ENCODE results near the gene SULT1C2. TPM values are rescaled to one million over a fixed set of nuclear protein-coding genes. Genes with fewer than 3 reads are reported as not detected.

SULT1C2 gene
- total and polyA plus RNA-seq, 4 donors: 0.07 to 8.9 (median 0.62) TPM

GRCh38 chr2:108345951-108346350, 57.3 kb downstream of the SULT1C2 start:
- H3K27ac ChIP-seq (ENCODE audit: low read depth in 1 of 2, low read length in 2 of 2): no peak overlapping the region

GRCh38 chr2:108346827-108347226, 58.1 kb downstream of the SULT1C2 start:
- TF ChIP-seq RAD21 (IDR thresholded peaks at IDR 0.05): no peak
- TF ChIP-seq GABPA (IDR thresholded peaks at IDR 0.05 in 1 of 2, conservative IDR thresholded peaks at IDR 0.05 in 1 of 2): no peak
- no peak for TF ChIP-seq ZBTB33 (IDR thresholded peaks at IDR 0.05)
- TF ChIP-seq YY1 (IDR thresholded peaks at IDR 0.05): no peak
- no peak for TF ChIP-seq EGR1 (IDR thresholded peaks at IDR 0.05; ENCODE audit: low read depth in 2 of 2)
- no peak for TF ChIP-seq SP1 (IDR thresholded peaks at IDR 0.05)
- no peak for TF ChIP-seq ATF3 (IDR thresholded peaks at IDR 0.05)
- no peak for TF ChIP-seq RXRA (IDR thresholded peaks at IDR 0.05)
- no peak for TF ChIP-seq HNF4G (IDR thresholded peaks at IDR 0.05)
- TF ChIP-seq JUND (IDR thresholded peaks at IDR 0.05): no peak
- TF ChIP-seq CTCF (IDR thresholded peaks at IDR 0.05; ENCODE audit: low read depth, low read length, missing input control): no peak
- no peak for TF ChIP-seq TAF1 (conservative IDR thresholded peaks at IDR 0.05)
- TF ChIP-seq HNF4A (conservative IDR thresholded peaks at IDR 0.05): no peak
- no peak for TF ChIP-seq REST (IDR thresholded peaks at IDR 0.05)
- no peak for DNase-seq (ENCODE audit: low spot score)

More at GRCh38 chr2:108345951-108346350, 57.3 kb downstream of the SULT1C2 start:
- H3K36me3 ChIP-seq (ENCODE audit: control insufficient read depth in 4 of 4, insufficient read depth in 3 of 4, low read depth in 1 of 4, low read length in 3 of 4): no peaks in the 10 kb centered on the region
- 48% methylated on average over 3 of the region's 3 CpGs for WGBS
- peaks cover 0 to 5% (median 0%) of the 10 kb centered on the region in 4 donors for H3K27me3 ChIP-seq (ENCODE audit: control insufficient read depth in 4 of 4, insufficient read depth in 4 of 4, low read length in 3 of 4)
- no peaks in the 10 kb centered on the region for H3K4me1 ChIP-seq (ENCODE audit: control insufficient read depth in 4 of 4, insufficient read depth in 4 of 4, low read length in 3 of 4)
- no peaks in the 10 kb centered on the region for H3K9me3 ChIP-seq (ENCODE audit: control insufficient read depth in 4 of 4, low read length in 3 of 4)
- TF ChIP-seq NR2F2 (IDR thresholded peaks at IDR 0.05) (no peak), YY1 (IDR thresholded peaks at IDR 0.05) (no peak), REST (IDR thresholded peaks at IDR 0.05) (no peak)
- no peak overlapping the region for H3K4me3 ChIP-seq (ENCODE audit: low read depth in 1 of 3, low read length in 3 of 3)
- no peak for DNase-seq (ENCODE audit: low spot score)
- H3K9ac ChIP-seq (ENCODE audit: low read depth in 1 of 2, low read length in 2 of 2): no peak overlapping the region

More at GRCh38 chr2:108346827-108347226, 58.1 kb downstream of the SULT1C2 start:
- Histone ChIP-seq H3K9me3 (ENCODE audit: control insufficient read depth in 4 of 4, low read length in 3 of 4) (no peaks in the 10 kb centered on the region), H3K4me3 (ENCODE audit: low read depth in 1 of 3, low read length in 3 of 3) (no peak overlapping the region), H3K27ac (ENCODE audit: low read depth in 1 of 2, low read length in 2 of 2) (no peak overlapping the region), H3K27me3 (ENCODE audit: control insufficient read depth in 4 of 4, insufficient read depth in 4 of 4, low read length in 3 of 4) (peaks cover 0 to 5% (median 0%) of the 10 kb centered on the region in 4 donors), H3K9ac (ENCODE audit: low read depth in 1 of 2, low read length in 2 of 2) (no peak overlapping the region), H3K4me1 (ENCODE audit: control insufficient read depth in 4 of 4, insufficient read depth in 4 of 4, low read length in 3 of 4) (no peaks in the 10 kb centered on the region), H3K36me3 (ENCODE audit: control insufficient read depth in 4 of 4, insufficient read depth in 3 of 4, low read depth in 1 of 4, low read length in 3 of 4) (no peaks in the 10 kb centered on the region)
- 83% methylated on average over 3 of the region's 3 CpGs for WGBS
